K562 (cell line): ENCODE results near the gene SOCS3. TPM values are rescaled to one million over a fixed set of nuclear protein-coding genes. Genes with fewer than 3 reads are reported as not detected.

ENCODE experiments used
- ATAC-seq: fragments of 200-7000 bp; cut with Tn5 transposase; 3 replicates; pipeline ENCODE4 v1.9.1; 2020; ENCODE audit warnings: moderate library complexity
- BruUV-seq: library from RNA; stranded (reverse); fragments of 400-500 nt; replicated peaks from 2 replicates; lab custom pipeline; 2021; lab: Mats Ljungman, UMichigan
- CTCF ChIA-PET: fragments of 300-600 bp; formaldehyde crosslinking; extraction: SDS; loops from one replicate; lab custom pipeline; 2021; ENCODE audit warnings: low intra/inter-chr PET ratio; lab: Yijun Ruan, JAX
- POLR2A ChIA-PET: fragments of 300-600, 350-650 bp; sonication (Branson Sonifier 250); formaldehyde crosslinking; extraction: SDS; loops from one replicate; lab custom pipeline; 2021; ENCODE audit warnings: antibody characterized with exemption, inconsistent platforms; lab: Yijun Ruan, JAX
- DNase-seq, 4 experiments: peaks; one replicate each; pipeline versions ENCODE4 v3.0.0 to v3.0.0-alpha.2; 2011 to 2018; ENCODE audit warnings: low spot score in 3 of 4, mixed read lengths in 3 of 4; ENCODE audit errors: extremely low read depth in 1 of 4
- FAIRE-seq: peaks from 2 replicates; lab custom pipeline; 2011; peaks lifted over from hg19 to GRCh38; lab: Jason Lieb, UNC
- H2AFZ ChIP-seq: 2 replicates; pipeline ENCODE4 v1.6.0; 2011; ENCODE audit warnings: low read depth, low read length, control low read depth, inconsistent platforms
- H3K27ac ChIP-seq: fragments of 200-600 bp; 3 replicates; pipeline ENCODE4 v1.8.0; 2011; ENCODE audit warnings: low read depth, mild to moderate bottlenecking, control low read depth, inconsistent platforms, low read length, moderate library complexity, mixed read lengths; ENCODE audit errors: extremely low read depth
- H3K27me3 ChIP-seq, 2 experiments: fragments of 300-600 bp in 1 of 2; 2 replicates in 1 of 2; 3 replicates in 1 of 2; pipeline versions ENCODE4 v1.6.0 to v1.8.0; 2011; ENCODE audit warnings: inconsistent platforms in 2 of 2, low read length in 2 of 2, mild to moderate bottlenecking in 1 of 2, mixed read lengths in 1 of 2, moderate library complexity in 1 of 2; ENCODE audit not compliant: control insufficient read depth in 2 of 2, insufficient read depth in 2 of 2
- H3K36me3 ChIP-seq: fragments of 300-600 bp; 3 replicates; pipeline ENCODE4 v1.8.0; 2011; ENCODE audit warnings: mild to moderate bottlenecking, low read length, inconsistent platforms; ENCODE audit not compliant: control insufficient read depth, insufficient read depth
- H3K4me1 ChIP-seq, 2 experiments: fragments of 200-600 bp in 1 of 2; replicated peaks in 1 of 2; 2 replicates in 1 of 2; 3 replicates in 1 of 2; pipeline versions ENCODE4 v1.5.1 to v1.8.0; 2011; ENCODE audit warnings: inconsistent platforms in 2 of 2, low read length in 2 of 2, mild to moderate bottlenecking in 1 of 2, mixed read lengths in 1 of 2, moderate library complexity in 1 of 2; ENCODE audit not compliant: control insufficient read depth in 2 of 2, insufficient read depth in 2 of 2
- H3K4me2 ChIP-seq: 2 replicates; pipeline ENCODE4 v1.6.1; 2011; ENCODE audit warnings: low read length, control low read depth, inconsistent platforms, mixed read lengths; ENCODE audit not compliant: insufficient read depth
- H3K4me3 ChIP-seq: fragments of 200-600 bp; sonication (generic), shearing (Covaris generic); 2 replicates; pipeline ENCODE4 v1.5.1; 2016; ENCODE audit warnings: control low read depth, inconsistent platforms
- H3K79me2 ChIP-seq: fragments of 200-600 bp; 3 replicates; pipeline ENCODE4 v1.8.0; 2011; ENCODE audit warnings: low read length, inconsistent platforms; ENCODE audit not compliant: control insufficient read depth, insufficient read depth
- H3K9ac ChIP-seq, 2 experiments: 2 replicates each; pipeline versions ENCODE4 v1.6.0 to v1.6.1; 2011; ENCODE audit warnings: low read depth in 2 of 2, low read length in 2 of 2, control low read depth in 1 of 2, inconsistent platforms in 1 of 2, mild to moderate bottlenecking in 1 of 2, mixed read lengths in 1 of 2; ENCODE audit not compliant: insufficient read depth in 1 of 2
- H3K9me1 ChIP-seq: one replicate; pipeline ENCODE4 v1.6.0; 2011; ENCODE audit warnings: inconsistent platforms, mild to moderate bottlenecking, low read length, moderate library complexity; ENCODE audit not compliant: control insufficient read depth, insufficient read depth
- H3K9me3 ChIP-seq: replicated peaks from 2 replicates; pipeline ENCODE4 v1.5.1; 2011; ENCODE audit warnings: low read depth, low read length, inconsistent platforms; ENCODE audit not compliant: control insufficient read depth, insufficient read depth
- H4K20me1 ChIP-seq: replicated peaks from 2 replicates; pipeline ENCODE4 v1.6.1; 2011; ENCODE audit warnings: low read length, inconsistent platforms, mixed read lengths; ENCODE audit not compliant: control insufficient read depth, insufficient read depth
- CREB1 ChIP-seq, 2 experiments: sonication (generic) in 1 of 2; formaldehyde crosslinking in 1 of 2; IDR thresholded peaks; 2 replicates each; pipeline versions ENCODE4 v1.6.1 to v1.8.0; 2012 to 2022; ENCODE audit warnings: inconsistent platforms in 1 of 2, mild to moderate bottlenecking in 1 of 2, missing genetic modification reagents in 1 of 2, moderate library complexity in 1 of 2
- CREM ChIP-seq: IDR thresholded peaks from 2 replicates; pipeline ENCODE4 v1.6.1; 2014; ENCODE audit warnings: antibody characterized with exemption, low read depth
- PKNOX1 ChIP-seq: fragments of 450-650 bp; IDR thresholded peaks from 2 replicates; pipeline ENCODE4 v1.6.1; 2016
- RB1 ChIP-seq: fragments of 450-650 bp; IDR thresholded peaks from 2 replicates; pipeline ENCODE4 v1.6.1; 2017; ENCODE audit warnings: low read depth, mild to moderate bottlenecking
- TSC22D4 ChIP-seq: fragments of 450-650 bp; IDR thresholded peaks from 2 replicates; pipeline ENCODE4 v1.6.1; 2016; ENCODE audit warnings: missing genetic modification characterization, missing biosample characterization, control low read depth
- XRCC3 ChIP-seq: fragments of 450-650 bp; IDR thresholded peaks from 2 replicates; pipeline ENCODE4 v1.6.1; 2017; ENCODE audit warnings: mild to moderate bottlenecking, moderate library complexity
- ZBTB12 ChIP-seq: fragments of 250-450 bp; sonication (Bioruptor Pico); IDR thresholded peaks from 2 replicates; pipeline ENCODE4 v1.4.0; 2020
- ZBTB5 ChIP-seq: fragments of 450-650 bp; IDR thresholded peaks from 2 replicates; pipeline ENCODE4 v1.6.1; 2017; ENCODE audit warnings: antibody characterized with exemption
- ZC3H8 ChIP-seq: fragments of 450-650 bp; IDR thresholded peaks from 2 replicates; pipeline ENCODE4 v1.6.1; 2017
- ZNF140 ChIP-seq: fragments of 250-450 bp; sonication (Bioruptor Pico); IDR thresholded peaks from 2 replicates; pipeline ENCODE4 v1.8.0; 2021; ENCODE audit warnings: moderate library complexity, mild to moderate bottlenecking, inconsistent platforms
- WGBS: fragments of 100-300 bp; shearing (Covaris generic); methylation state at CpG from one replicate; pipeline ENCODE4 v1.1.6; 2016; ENCODE audit warnings: low coverage, mixed read lengths; ENCODE audit not compliant: insufficient coverage; ENCODE audit errors: missing lambda C conversion rate; 5-methylcytosine and 5-hydroxymethylcytosine counted together
- in situ Hi-C: fragments of 300-500 bp; cut with MboI; formaldehyde crosslinking; loops from 4 replicates; pipeline ENCODE4 v1.15.0; 2018; ENCODE audit warnings: inconsistent platforms, mixed read lengths
- intact Hi-C: fragments of 100-400 bp; cut with micrococcal nuclease; formaldehyde crosslinking; loops from 2 replicates; pipeline ENCODE4 v1.14.2; 2022
- polyA plus RNA-seq, 8 experiments: library from polyadenylated mRNA; depleted of rRNA in 4 of 8; stranded (reverse) in 5 of 8; unstranded in 3 of 8; fragments of >200 nt; fragmentation: Nextera tagmentation in 2 of 8; fragmentation: Illumina TruSeq in 1 of 8; extraction: Ambion mirVana in 2 of 8; extraction: Trizol in 1 of 8; gene quantifications; 2 replicates each; pipeline versions ENCODE4 v1.2.1 to v1.2.3, GENCODE V29; 2011 to 2014; ENCODE audit warnings: inconsistent platforms in 1 of 8, missing spikeins in 1 of 8
- total RNA-seq, 7 experiments: library from RNA; depleted of rRNA in 6 of 7; stranded (reverse); fragments of >200 nt in 6 of 7; fragmentation: Illumina TruSeq in 2 of 7; extraction: Trizol in 2 of 7; gene quantifications; 2 replicates each; pipeline versions ENCODE4 v1.2.1 to v1.2.3, GENCODE V29; 2011 to 2021; ENCODE audit warnings: low replicate concordance in 1 of 7
- TF ChIP-seq, protein P1 (sequence below): fragments of 450-650 bp; formaldehyde crosslinking; IDR thresholded peaks from 2 replicates; pipeline ENCODE4 v1.4.0; 2022; ENCODE audit warnings: mild to moderate bottlenecking, moderate library complexity

SOCS3 gene
- total and polyA plus RNA-seq, 9 of the 15 experiments (the other 6 are each of a cell fraction or from before 2014, with no cell fraction given), result 0.56 to 38.9 (median 13.7) TPM

DNA sequence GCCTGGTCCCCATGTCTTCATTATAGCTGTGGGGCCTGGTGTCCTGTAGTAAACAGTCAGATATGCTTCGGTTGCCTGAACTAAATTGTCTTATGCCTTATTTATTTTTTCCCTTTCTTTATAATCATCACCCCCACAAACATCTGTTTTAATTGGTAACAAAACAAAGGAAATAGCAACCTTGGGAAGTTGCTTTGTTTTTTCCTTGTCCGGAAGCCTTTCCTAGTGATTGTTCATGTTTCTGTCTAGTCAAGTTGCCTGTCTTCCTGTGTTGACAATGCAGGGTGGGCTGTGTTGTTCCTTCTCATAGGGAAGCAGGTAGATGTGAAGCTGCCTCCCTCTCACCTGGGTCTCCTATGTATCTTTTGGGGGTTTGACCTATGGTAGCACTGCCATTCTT is 35.3 kb upstream of the SOCS3 start:
- intact Hi-C loops (no loop called here), in situ Hi-C loops (no loop called here)
- peaks cover 31% of the 10 kb centered on the region for H3K79me2 ChIP-seq
- TF ChIP-seq XRCC3 (no peak), ZC3H8 (no peak), PKNOX1 (no peak), ZBTB12 (no peak), ZBTB5 (no peak), CREB1 (IDR thresholded peaks at IDR 0.05) (no peak), CREB1 (CRISPR knock-in tag; IDR thresholded peaks at IDR 0.05) (no peak), RB1 (no peak), ZNF140 (CRISPR knock-in tag) (no peak), CREM (no peak), TSC22D4 (tag) (no peak)
- TF ChIP-seq, protein P1, sequence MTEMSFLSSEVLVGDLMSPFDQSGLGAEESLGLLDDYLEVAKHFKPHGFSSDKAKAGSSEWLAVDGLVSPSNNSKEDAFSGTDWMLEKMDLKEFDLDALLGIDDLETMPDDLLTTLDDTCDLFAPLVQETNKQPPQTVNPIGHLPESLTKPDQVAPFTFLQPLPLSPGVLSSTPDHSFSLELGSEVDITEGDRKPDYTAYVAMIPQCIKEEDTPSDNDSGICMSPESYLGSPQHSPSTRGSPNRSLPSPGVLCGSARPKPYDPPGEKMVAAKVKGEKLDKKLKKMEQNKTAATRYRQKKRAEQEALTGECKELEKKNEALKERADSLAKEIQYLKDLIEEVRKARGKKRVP (CRISPR knock-in tag), result no peak
- POLR2A ChIA-PET, result interaction anchor here (1.2 kb wide), 1 partner anchor 144 kb away, joined by 3 read pairs; no protein-coding TSS in a partner anchor
- peaks cover 6% of the 10 kb centered on the region for H4K20me1 ChIP-seq
- H3K36me3 ChIP-seq, result peaks cover 79% of the 10 kb centered on the region; the same call in 2 of the 3 replicates
- no peaks in the 10 kb centered on the region for H3K27me3 ChIP-seq
- WGBS, result 91% methylated on average over 2 of the region's 2 CpGs
- no TSS peak for BruUV-seq
- H3K4me3 ChIP-seq, result no peak overlapping the region
- FAIRE-seq, result no peak
- H3K4me2 ChIP-seq, result no peak overlapping the region
- no peak for ATAC-seq
- no peak overlapping the region for H3K9ac ChIP-seq
- CTCF ChIA-PET, result no interaction called here
- no peak for DNase-seq
- H3K9me1 ChIP-seq, result no peaks in the 10 kb centered on the region
- H3K27ac ChIP-seq, result no peak overlapping the region
- no peak overlapping the region for H2AFZ ChIP-seq
- peaks cover 0 to 4% of the 10 kb centered on the region in 2 experiments; a peak in 1 of 5 replicates for H3K4me1 ChIP-seq
- no peaks in the 10 kb centered on the region for H3K9me3 ChIP-seq
